ENCODE measurements around the gene RRP1.

The RRP1 gene

GRCh38 chr21:43846430-43846829 lies 57.1 kb downstream of the RRP1 start:
- Histone ChIP-seq H3K4me3 (ENCODE audit: low read depth in 1 of 2, low read length in 1 of 2) (no peak overlapping the region), H3K4me1 (ENCODE audit: control insufficient read depth in 1 of 2, insufficient read depth in 1 of 2, low read depth in 1 of 2, low read length in 1 of 2) (peaks cover 3 to 6% of the 10 kb centered on the region in 2 experiments), H3K27ac (no peak overlapping the region), H3K9me3 (no peaks in the 10 kb centered on the region), H3K27me3 (no peaks in the 10 kb centered on the region), H3K36me3 (no peaks in the 10 kb centered on the region)
- TF ChIP-seq CTCF (IDR thresholded peaks at IDR 0.05): no peak

- TF ChIP-seq CTCF (IDR thresholded peaks at IDR 0.05): no peak
- Histone ChIP-seq H3K27me3 (no peaks in the 10 kb centered on the region), H3K36me3 (no peaks in the 10 kb centered on the region), H3K4me3 (ENCODE audit: low read depth in 1 of 2, low read length in 1 of 2) (no peak overlapping the region), H3K9me3 (no peaks in the 10 kb centered on the region), H3K4me1 (ENCODE audit: control insufficient read depth in 1 of 2, insufficient read depth in 1 of 2, low read depth in 1 of 2, low read length in 1 of 2) (peaks cover 2 to 6% of the 10 kb centered on the region in 2 experiments), H3K27ac (no peak overlapping the region)
These were observed 57.9 kb downstream of the RRP1 start for GRCh38 chr21:43847301-43847700.

GRCh38 chr21:43848771-43849170 lies 59.4 kb downstream of the RRP1 start:
- Histone ChIP-seq H3K27me3 (peaks cover 4% of the 10 kb centered on the region), H3K27ac (no peak overlapping the region), H3K36me3 (no peaks in the 10 kb centered on the region), H3K4me1 (ENCODE audit: control insufficient read depth in 1 of 2, insufficient read depth in 1 of 2, low read depth in 1 of 2, low read length in 1 of 2) (no peaks in the 10 kb centered on the region), H3K4me3 (ENCODE audit: low read depth in 1 of 2, low read length in 1 of 2) (no peak overlapping the region), H3K9me3 (no peaks in the 10 kb centered on the region)
- TF ChIP-seq CTCF (IDR thresholded peaks at IDR 0.05): no peak

GRCh38 chr21:43849532-43850299 lies 60.3 kb downstream of the RRP1 start:
- no peak for TF ChIP-seq CTCF (IDR thresholded peaks at IDR 0.05)

GRCh38 chr21:43850728-43851295 lies 61.4 kb downstream of the RRP1 start:
- H3K9me3 ChIP-seq: no peaks in the 10 kb centered on the region
- H3K36me3 ChIP-seq: no peaks in the 10 kb centered on the region
- no peak overlapping the region for H3K27ac ChIP-seq
- peaks cover 0 to 3% of the 10 kb centered on the region in 2 experiments for H3K4me1 ChIP-seq (ENCODE audit: control insufficient read depth in 1 of 2, insufficient read depth in 1 of 2, low read depth in 1 of 2, low read length in 1 of 2)
- no peak overlapping the region for H3K4me3 ChIP-seq (ENCODE audit: low read depth in 1 of 2, low read length in 1 of 2)
- no peak for TF ChIP-seq CTCF (IDR thresholded peaks at IDR 0.05)
- H3K27me3 ChIP-seq: peaks cover 24% of the 10 kb centered on the region

More at GRCh38 chr21:43849532-43850299, 60.3 kb downstream of the RRP1 start:
- no peak overlapping the region for H3K4me3 ChIP-seq (ENCODE audit: low read depth in 1 of 2, low read length in 1 of 2)
- no peaks in the 10 kb centered on the region for H3K4me1 ChIP-seq (ENCODE audit: control insufficient read depth in 1 of 2, insufficient read depth in 1 of 2, low read depth in 1 of 2, low read length in 1 of 2)
- no peak overlapping the region for H3K27ac ChIP-seq
- no peaks in the 10 kb centered on the region for H3K36me3 ChIP-seq
- H3K27me3 ChIP-seq: peaks cover 13% of the 10 kb centered on the region
- H3K9me3 ChIP-seq: no peaks in the 10 kb centered on the region
